ENCODE results near the gene IPO11.
"Not testable (repeated sequence)": the region's sequence is repeated elsewhere in the genome, so short reads cannot be mapped to it uniquely, and the experiment has no call there.

The IPO11 gene

GRCh38 chr5:62606878-62607277 is 194.3 kb downstream of the IPO11 start:
- no peak for DNase-seq

- no peak for DNase-seq
Measured at GRCh38 chr5:62607615-62608014, 195.1 kb downstream of the IPO11 start.

GRCh38 chr5:62608529-62609511 is 196.3 kb downstream of the IPO11 start:
- DNase-seq = no peak

- DNase-seq = no peak
Measured at GRCh38 chr5:62614355-62614754, 201.8 kb downstream of the IPO11 start.

GRCh38 chr5:62616615-62617277 is 204.2 kb downstream of the IPO11 start:
- no peak for DNase-seq

- no peak for DNase-seq
Measured at GRCh38 chr5:62617943-62618342, 205.4 kb downstream of the IPO11 start.

GRCh38 chr5:62620761-62621160 is 208.2 kb downstream of the IPO11 start:
- DNase-seq = no peak

- no peak for DNase-seq
Measured at GRCh38 chr5:62621280-62621679, 208.7 kb downstream of the IPO11 start.

GRCh38 chr5:62623271-62623670 is 210.7 kb downstream of the IPO11 start:
- no peak for DNase-seq

GRCh38 chr5:62624436-62624835 is 211.9 kb downstream of the IPO11 start:
- DNase-seq = not testable (repeated sequence)

- no peak for DNase-seq
Measured at GRCh38 chr5:62626534-62626933, 214.0 kb downstream of the IPO11 start.

GRCh38 chr5:62627121-62627520 is 214.6 kb downstream of the IPO11 start:
- no peak for DNase-seq

- DNase-seq = no peak
Measured at GRCh38 chr5:62627901-62628300, 215.3 kb downstream of the IPO11 start.

GRCh38 chr5:62631909-62632580 is 219.5 kb downstream of the IPO11 start:
- DNase-seq = no peak

GRCh38 chr5:62633243-62633642 is 220.7 kb downstream of the IPO11 start:
- DNase-seq = no peak

- DNase-seq = no peak
Measured at GRCh38 chr5:62640446-62640845, 227.9 kb downstream of the IPO11 start.

GRCh38 chr5:62642468-62642867 is 229.9 kb downstream of the IPO11 start:
- DNase-seq = no peak

GRCh38 chr5:62643556-62644451 is 231.2 kb downstream of the IPO11 start:
- no peak for DNase-seq

- no peak for DNase-seq
Measured at GRCh38 chr5:62645223-62645622, 232.7 kb downstream of the IPO11 start.

- no peak for DNase-seq
Measured at GRCh38 chr5:62647241-62647640, 234.7 kb downstream of the IPO11 start.

- DNase-seq = no peak
Measured at GRCh38 chr5:62649025-62649424, 236.5 kb downstream of the IPO11 start.

- DNase-seq = no peak
Measured at GRCh38 chr5:62649476-62650113, 237.0 kb downstream of the IPO11 start.

Data from stimulated activated CD4-positive, alpha-beta T cell treated with anti-CD3 and anti-CD28 coated beads, Interleukin-4, amount 100 ng/mL, for 24 hours (primary cell).